ENCODE measurements around the gene HOOK1. TPM values are rescaled to one million over a fixed set of nuclear protein-coding genes. Genes with fewer than 3 reads are reported as not detected.

The HOOK1 gene
- total RNA-seq (2021) (272 and 293 TPM in 2 replicates), Bru-seq, nascent RNA (percentile 100 among the genes with signal in this experiment), BruChase-seq, experiment 1, labeled RNA remaining after a 2-hour chase (percentile 100 among the genes with signal in this experiment), BruChase-seq, experiment 2, labeled RNA remaining after a 6-hour chase (percentile 99 among the genes with signal in this experiment)
- long read RNA-seq, full-length matches to known transcripts = 218 of 706 reads
- long read RNA-seq, partial matches to known transcripts = 302 of 706 reads
- long read RNA-seq, other reads (novel, unspliced or antisense) = 186 of 706 reads

DNA sequence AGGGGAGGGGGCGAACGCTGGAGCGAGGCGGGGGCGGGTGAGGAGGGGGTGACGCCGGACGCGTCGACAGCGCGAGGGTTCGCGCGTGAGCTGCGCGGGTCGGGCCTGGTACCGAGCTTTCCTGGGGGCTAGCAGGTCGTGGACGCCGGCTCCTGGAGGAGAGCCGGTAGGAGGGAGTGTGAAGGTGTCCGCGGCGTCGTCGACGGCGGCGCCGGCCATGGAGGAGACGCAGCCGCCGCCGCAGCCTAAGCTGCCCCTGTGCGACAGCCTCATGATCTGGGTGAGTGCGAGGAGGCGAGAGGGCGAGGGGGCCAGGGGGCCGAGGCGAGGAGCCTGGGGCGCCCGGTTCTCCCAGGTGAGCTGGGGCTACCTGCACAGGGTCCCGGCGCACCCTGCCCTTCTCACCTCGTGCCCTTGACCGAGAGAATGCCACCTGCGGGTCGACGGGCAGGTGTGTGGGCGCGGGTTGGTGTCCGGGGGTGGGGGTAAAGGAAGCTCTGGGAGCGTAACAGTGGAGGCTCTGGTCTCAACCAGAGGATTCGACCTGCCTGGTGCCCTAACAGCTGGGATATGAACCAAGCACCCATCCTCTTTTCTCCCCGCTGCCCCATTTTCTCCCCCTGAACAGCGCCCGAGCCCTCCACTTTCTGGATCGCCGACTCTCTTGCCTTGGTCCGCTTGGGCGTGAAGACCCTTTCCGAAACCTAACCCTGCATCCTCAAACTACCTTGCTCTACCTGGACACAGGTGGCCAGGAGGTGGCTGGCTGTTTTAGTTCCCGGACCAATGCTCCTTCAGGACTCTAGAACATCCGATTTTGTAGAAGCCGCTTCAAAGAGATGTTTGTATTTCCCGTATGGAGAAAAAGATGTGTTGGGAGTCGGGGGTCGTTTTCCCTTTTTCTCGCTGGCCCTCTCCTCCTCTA is at the start of gene HOOK1:
HOOK1 (plus strand) TSS at position 49 of the 925 bp plus-strand sequence; CDS start at position 218, 169 bp downstream.
- POLR2A ChIA-PET (ENCODE audit: low non-redundant PET) = no interaction called here
- Histone ChIP-seq H3K9me3 (ENCODE audit: low read depth, low read length, poor library complexity, severe bottlenecking) (no peaks in the 10 kb centered on the region), H3K27ac (ENCODE audit: low read depth, low read length, poor library complexity, severe bottlenecking) (peak within 1 kb of the TSS; percentile 94), H3K36me3 (ENCODE audit: insufficient read depth, low read length, poor library complexity, severe bottlenecking) (peaks cover 19% of the 10 kb centered on the region), H3K4me3 (ENCODE audit: low read depth, low read length, poor library complexity, severe bottlenecking) (peak within 1 kb of the TSS; percentile 95), H3K4me1 (ENCODE audit: insufficient read depth, low read length, poor library complexity, severe bottlenecking) (peaks cover 18% of the 10 kb centered on the region), H3K27me3 (replicated peaks; ENCODE audit: insufficient read depth, low read depth, low read length, poor library complexity) (no peaks in the 10 kb centered on the region)
- DNase-seq (ENCODE audit: low spot score) = peak; percentile 52
- TF ChIP-seq, protein P1, sequence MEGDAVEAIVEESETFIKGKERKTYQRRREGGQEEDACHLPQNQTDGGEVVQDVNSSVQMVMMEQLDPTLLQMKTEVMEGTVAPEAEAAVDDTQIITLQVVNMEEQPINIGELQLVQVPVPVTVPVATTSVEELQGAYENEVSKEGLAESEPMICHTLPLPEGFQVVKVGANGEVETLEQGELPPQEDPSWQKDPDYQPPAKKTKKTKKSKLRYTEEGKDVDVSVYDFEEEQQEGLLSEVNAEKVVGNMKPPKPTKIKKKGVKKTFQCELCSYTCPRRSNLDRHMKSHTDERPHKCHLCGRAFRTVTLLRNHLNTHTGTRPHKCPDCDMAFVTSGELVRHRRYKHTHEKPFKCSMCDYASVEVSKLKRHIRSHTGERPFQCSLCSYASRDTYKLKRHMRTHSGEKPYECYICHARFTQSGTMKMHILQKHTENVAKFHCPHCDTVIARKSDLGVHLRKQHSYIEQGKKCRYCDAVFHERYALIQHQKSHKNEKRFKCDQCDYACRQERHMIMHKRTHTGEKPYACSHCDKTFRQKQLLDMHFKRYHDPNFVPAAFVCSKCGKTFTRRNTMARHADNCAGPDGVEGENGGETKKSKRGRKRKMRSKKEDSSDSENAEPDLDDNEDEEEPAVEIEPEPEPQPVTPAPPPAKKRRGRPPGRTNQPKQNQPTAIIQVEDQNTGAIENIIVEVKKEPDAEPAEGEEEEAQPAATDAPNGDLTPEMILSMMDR (conservative IDR thresholded peaks at IDR 0.05; ENCODE audit: low read depth, low read length) = no peak
- TF ChIP-seq EZH2 (IDR thresholded peaks at IDR 0.05; ENCODE audit: borderline replicate concordance, low read depth, low read length, poor library complexity, severe bottlenecking) = no peak
- intact Hi-C loops (cut with micrococcal nuclease; ENCODE audit: unreplicated experiment) = no loop called here
- BruUV-seq (replicated peaks) = no TSS peak
- CTCF ChIA-PET = interaction anchor here (0.7 kb wide), 1 partner anchor 23 kb away, joined by 3 read pairs; no protein-coding TSS in a partner anchor

DNA sequence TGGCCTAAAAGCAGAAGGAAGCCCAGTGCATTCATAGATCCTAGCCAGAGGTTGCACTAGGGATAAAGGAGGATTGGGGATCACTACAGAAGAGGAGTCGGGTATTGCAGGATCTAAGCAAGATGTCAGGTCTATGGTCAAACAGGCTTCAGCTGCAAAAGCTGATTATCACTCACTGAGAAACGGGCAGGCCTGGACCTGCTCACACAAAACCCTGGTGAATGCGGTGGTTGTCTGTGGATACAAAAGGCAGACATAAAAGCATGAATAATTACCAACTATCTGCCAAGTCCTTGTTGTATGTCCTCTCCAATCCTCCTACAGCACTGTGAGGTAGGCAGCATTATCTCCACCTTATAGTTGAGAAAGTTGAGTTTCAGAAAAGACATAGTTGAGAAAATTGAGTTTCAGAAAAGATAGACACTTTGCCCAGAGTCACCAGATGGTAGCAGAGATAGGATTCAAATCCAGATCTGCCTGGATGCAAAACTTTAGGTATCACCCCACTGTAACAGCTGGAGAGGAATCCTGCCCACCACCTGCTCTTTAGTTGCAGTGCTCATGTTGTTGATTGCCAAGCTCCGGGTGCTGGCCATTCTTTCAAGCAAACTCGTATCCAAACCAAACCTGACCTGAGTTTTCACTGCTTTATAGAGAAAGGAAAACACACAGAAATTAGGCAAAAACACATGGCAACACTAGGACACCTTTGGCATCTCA is 49.6 kb upstream of the HOOK1 start:
- peak overlapping the region; percentile 83 for H3K27ac ChIP-seq (ENCODE audit: low read depth, low read length, poor library complexity, severe bottlenecking)

More for the DNA sequence above, 49.6 kb upstream of the HOOK1 start:
- no TSS peak for BruUV-seq (replicated peaks)
- intact Hi-C loops (cut with micrococcal nuclease; ENCODE audit: unreplicated experiment) = no loop called here
- ChIA-PET POLR2A (ENCODE audit: low non-redundant PET) (interaction anchor here (0.7 kb wide), 1 partner anchor 119 kb away, joined by 3 read pairs; no protein-coding TSS in a partner anchor), CTCF (no interaction called here)
- Histone ChIP-seq H3K9me3 (ENCODE audit: low read depth, low read length, poor library complexity, severe bottlenecking) (no peaks in the 10 kb centered on the region), H3K36me3 (ENCODE audit: insufficient read depth, low read length, poor library complexity, severe bottlenecking) (no peaks in the 10 kb centered on the region), H3K27me3 (replicated peaks; ENCODE audit: insufficient read depth, low read depth, low read length, poor library complexity) (no peaks in the 10 kb centered on the region), H3K4me3 (ENCODE audit: low read depth, low read length, poor library complexity, severe bottlenecking) (no peak overlapping the region), H3K4me1 (ENCODE audit: insufficient read depth, low read length, poor library complexity, severe bottlenecking) (peaks cover 76% of the 10 kb centered on the region)
- DNase-seq (ENCODE audit: low spot score) = peak; percentile 62
- TF ChIP-seq, protein P1 (conservative IDR thresholded peaks at IDR 0.05; ENCODE audit: low read depth, low read length) = no peak
- no peak for TF ChIP-seq EZH2 (IDR thresholded peaks at IDR 0.05; ENCODE audit: borderline replicate concordance, low read depth, low read length, poor library complexity, severe bottlenecking)

Measured in A673 (cell line).